Measurements from ENCODE around the gene OAS3.

- TF ChIP-seq CTCF (IDR thresholded peaks at IDR 0.05): no peak
- no peak for TF ChIP-seq NFE2L1 (CRISPR knock-in tag; IDR thresholded peaks at IDR 0.05)
- TF ChIP-seq ZNF512 (CRISPR knock-in tag; IDR thresholded peaks at IDR 0.05; ENCODE audit: borderline replicate concordance): no peak
- TF ChIP-seq RORB (CRISPR knock-in tag; IDR thresholded peaks at IDR 0.05): no peak
- no peak for TF ChIP-seq ZNF232 (CRISPR knock-in tag; IDR thresholded peaks at IDR 0.05)
- no peak for TF ChIP-seq ZNF121 (CRISPR knock-in tag; IDR thresholded peaks at IDR 0.05)
- no peak for TF ChIP-seq SP1 (CRISPR knock-in tag; conservative IDR thresholded peaks at IDR 0.05)
- TF ChIP-seq ZNF263 (CRISPR knock-in tag; IDR thresholded peaks at IDR 0.05; ENCODE audit: low read depth): no peak
- TF ChIP-seq GTF2I (CRISPR knock-in tag; conservative IDR thresholded peaks at IDR 0.05): no peak
- TF ChIP-seq RELA (CRISPR knock-in tag; IDR thresholded peaks at IDR 0.05; ENCODE audit: borderline replicate concordance): no peak
Measured at GRCh38 chr12:112970391-112970790, 32.1 kb downstream of the OAS3 start.

Measured in WTC11 (cell line).